ENCODE results near the gene IKBKG. TPM values are rescaled to one million over a fixed set of nuclear protein-coding genes. Genes with fewer than 3 reads are reported as not detected.
"Not testable (repeated sequence)": the region's sequence is repeated elsewhere in the genome, so short reads cannot be mapped to it uniquely, and the experiment has no call there.

IKBKG gene
- total RNA-seq, 1 donor from 2014 or later = 21.4 TPM

DNA sequence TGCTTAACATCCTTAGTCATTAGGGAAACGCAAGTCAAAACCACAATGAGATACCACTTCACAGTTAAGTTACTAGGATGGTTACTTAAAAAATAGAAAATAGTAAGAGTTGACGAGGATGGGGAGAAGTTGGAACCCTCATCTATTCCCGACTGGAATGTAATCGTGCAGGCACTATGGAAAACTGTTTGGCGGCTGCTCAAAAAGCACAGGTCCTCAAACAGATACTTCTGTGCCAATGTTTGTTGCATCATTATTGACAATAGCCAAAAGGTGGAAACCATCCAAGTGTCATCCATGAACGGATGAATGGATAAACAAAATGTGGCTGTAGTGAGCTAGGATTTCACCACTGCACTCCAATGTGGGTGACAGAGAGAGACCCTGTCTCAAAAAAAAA is 60.0 kb downstream of the IKBKG start:
- TF ChIP-seq, protein P1, sequence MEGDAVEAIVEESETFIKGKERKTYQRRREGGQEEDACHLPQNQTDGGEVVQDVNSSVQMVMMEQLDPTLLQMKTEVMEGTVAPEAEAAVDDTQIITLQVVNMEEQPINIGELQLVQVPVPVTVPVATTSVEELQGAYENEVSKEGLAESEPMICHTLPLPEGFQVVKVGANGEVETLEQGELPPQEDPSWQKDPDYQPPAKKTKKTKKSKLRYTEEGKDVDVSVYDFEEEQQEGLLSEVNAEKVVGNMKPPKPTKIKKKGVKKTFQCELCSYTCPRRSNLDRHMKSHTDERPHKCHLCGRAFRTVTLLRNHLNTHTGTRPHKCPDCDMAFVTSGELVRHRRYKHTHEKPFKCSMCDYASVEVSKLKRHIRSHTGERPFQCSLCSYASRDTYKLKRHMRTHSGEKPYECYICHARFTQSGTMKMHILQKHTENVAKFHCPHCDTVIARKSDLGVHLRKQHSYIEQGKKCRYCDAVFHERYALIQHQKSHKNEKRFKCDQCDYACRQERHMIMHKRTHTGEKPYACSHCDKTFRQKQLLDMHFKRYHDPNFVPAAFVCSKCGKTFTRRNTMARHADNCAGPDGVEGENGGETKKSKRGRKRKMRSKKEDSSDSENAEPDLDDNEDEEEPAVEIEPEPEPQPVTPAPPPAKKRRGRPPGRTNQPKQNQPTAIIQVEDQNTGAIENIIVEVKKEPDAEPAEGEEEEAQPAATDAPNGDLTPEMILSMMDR (conservative IDR thresholded peaks at IDR 0.05; ENCODE audit: low read depth, low read length) = no peak
- no peak overlapping the region for H3K4me3 ChIP-seq (ENCODE audit: low read depth, low read length)
- no peak for DNase-seq (ENCODE audit: low read depth)

DNA sequence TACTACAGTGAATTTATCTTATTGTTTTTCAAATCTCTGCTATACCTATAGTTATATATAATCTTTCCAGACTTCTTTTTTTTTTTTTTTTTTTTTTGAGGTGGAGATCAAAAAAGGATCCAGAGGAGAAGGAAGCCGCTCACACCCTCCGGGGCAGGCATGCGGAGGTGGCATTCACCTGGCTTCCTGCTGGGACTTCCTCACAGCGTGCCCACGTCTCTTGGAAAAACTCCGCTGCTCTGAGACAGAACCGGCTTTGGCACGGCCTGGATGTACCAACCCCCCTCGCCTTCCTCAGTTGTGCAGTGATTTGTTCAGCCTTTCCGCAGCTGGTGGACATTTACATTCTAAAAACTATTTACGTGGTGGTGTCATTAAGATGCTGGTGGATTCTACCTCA is 60.6 kb downstream of the IKBKG start:
- H3K4me3 ChIP-seq (ENCODE audit: low read depth, low read length); DNase-seq (ENCODE audit: low read depth): not testable (repeated sequence)

DNA sequence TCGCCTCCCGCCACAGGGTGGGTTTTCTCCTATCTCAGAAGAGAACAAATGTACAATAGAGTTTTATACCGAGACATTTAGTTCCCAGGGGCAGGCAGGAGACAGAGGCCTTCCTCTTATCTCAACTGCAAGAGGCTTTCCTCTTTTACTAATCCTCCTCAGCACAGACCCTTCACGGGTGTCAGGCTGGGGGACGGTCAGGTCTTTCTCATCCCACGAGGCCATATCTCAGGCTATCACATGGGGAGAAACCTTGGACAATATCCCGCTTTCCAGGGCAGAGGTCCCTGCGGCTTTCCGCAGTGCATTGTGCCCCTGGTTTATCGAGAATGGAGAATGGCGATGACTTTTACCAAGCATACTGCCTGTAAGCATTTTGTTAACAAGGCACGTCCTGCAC is 61.4 kb downstream of the IKBKG start:
- DNase-seq (ENCODE audit: low read depth) = not testable (repeated sequence)

DNA sequence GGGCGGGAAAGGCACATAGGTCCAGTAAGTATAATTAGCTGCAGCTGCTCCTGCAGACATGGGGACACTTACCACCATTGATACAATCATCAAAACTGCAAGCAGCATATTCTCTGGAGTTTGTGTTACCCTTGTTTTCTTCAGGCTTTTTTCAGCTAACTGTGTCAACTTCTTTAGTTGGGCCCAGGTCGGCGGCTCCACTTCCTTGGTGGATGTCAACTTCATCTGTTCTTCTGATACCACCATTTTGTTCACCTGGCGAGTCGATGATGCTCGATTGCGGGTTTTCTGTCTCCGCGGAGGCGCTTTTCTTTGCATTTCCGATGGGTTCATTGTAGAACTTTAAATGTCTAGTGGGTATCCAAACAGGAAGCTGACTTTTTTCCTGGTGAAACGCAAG is 63.7 kb downstream of the IKBKG start:
- not testable (repeated sequence) for H3K4me3 ChIP-seq (ENCODE audit: low read depth, low read length); DNase-seq (ENCODE audit: low read depth)

More for the DNA sequence above, 61.4 kb downstream of the IKBKG start:
- H3K4me3 ChIP-seq (ENCODE audit: low read depth, low read length) = not testable (repeated sequence)

DNA sequence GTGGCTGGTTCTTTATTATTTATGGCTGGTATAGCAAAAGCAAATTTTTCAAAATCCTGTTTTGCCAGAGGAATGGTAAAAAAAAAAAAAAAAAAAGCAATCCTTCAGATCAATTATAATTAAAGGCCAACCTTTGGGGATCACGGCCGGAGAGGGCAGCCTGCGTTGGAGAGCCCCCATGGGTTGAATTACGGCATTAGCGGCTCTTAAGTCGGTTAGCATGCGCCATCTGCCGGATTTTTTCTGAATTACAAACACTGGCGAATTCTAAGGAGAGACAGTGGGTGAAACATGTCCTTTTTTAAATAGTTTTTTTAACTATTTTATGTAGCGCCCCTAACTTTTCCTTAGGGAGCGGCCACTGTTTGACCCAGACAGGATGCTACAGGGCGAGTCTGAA is 66.2 kb downstream of the IKBKG start:
- DNase-seq (ENCODE audit: low read depth); H3K4me3 ChIP-seq (ENCODE audit: low read depth, low read length): not testable (repeated sequence)

Other genes starting within 250 kb of the IKBKG start
- gene FLNA, start 173.0 kb upstream of the IKBKG start, total RNA-seq = 953 and 1,430 TPM in 2 replicates
- 50.7 and 63.0 TPM in 2 replicates for gene EMD, start 168.3 kb upstream of the IKBKG start, total RNA-seq
- gene RPL10, start 149.2 kb upstream of the IKBKG start, total RNA-seq = 5,736 and 6,055 TPM in 2 replicates
- 20.7 and 27.7 TPM in 2 replicates for gene DNASE1L1, start 138.4 kb upstream of the IKBKG start, total RNA-seq
- 33.6 and 55.8 TPM in 2 replicates for gene TAFAZZIN, start 136.1 kb upstream of the IKBKG start, total RNA-seq
- 28.5 and 55.1 TPM in 2 replicates for gene ATP6AP1, start 118.9 kb upstream of the IKBKG start, total RNA-seq
- 116 and 144 TPM in 2 replicates for gene GDI1, start 110.5 kb upstream of the IKBKG start, total RNA-seq
- gene FAM50A, start 103.5 kb upstream of the IKBKG start, total RNA-seq = 51.1 and 74.1 TPM in 2 replicates
- 5.9 and 14.6 TPM in 2 replicates for gene PLXNA3, start 89.3 kb upstream of the IKBKG start, total RNA-seq
- 23.0 and 28.4 TPM in 2 replicates for gene LAGE3, start 68.3 kb upstream of the IKBKG start, total RNA-seq
- 39.4 and 65.5 TPM in 2 replicates for gene UBL4A, start 61.0 kb upstream of the IKBKG start, total RNA-seq
- 26.1 and 29.1 TPM in 2 replicates for gene SLC10A3, start 57.0 kb upstream of the IKBKG start, total RNA-seq
- gene FAM3A, start 31.4 kb upstream of the IKBKG start, total RNA-seq = 24.8 and 31.8 TPM in 2 replicates
- 70.5 and 84.1 TPM in 2 replicates for gene G6PD, start 774 bp upstream of the IKBKG start, total RNA-seq
- gene CTAG1A, start 37.5 kb downstream of the IKBKG start, total RNA-seq = not detected in 2 replicates
- not detected in 2 replicates for gene CTAG1B, start 71.7 kb downstream of the IKBKG start, total RNA-seq
- not detected in 2 replicates for gene CTAG2, start 106.0 kb downstream of the IKBKG start, total RNA-seq
- gene GAB3, start 203.5 kb downstream of the IKBKG start, total RNA-seq = 0.14 TPM in 1 of 2 replicates, not detected in the other
- gene DKC1, start 215.2 kb downstream of the IKBKG start, total RNA-seq = 41.2 and 66.1 TPM in 2 replicates

All from epithelial cell of proximal tubule (primary cell).